Measurements from ENCODE around the gene ZNF674. TPM values are rescaled to one million over a fixed set of nuclear protein-coding genes. Genes with fewer than 3 reads are reported as not detected.

ZNF674 gene
- total and polyA plus RNA-seq, 4 donors, result 1.2 to 11.3 (median 2.9) TPM

- H3K4me3 ChIP-seq, result no peak overlapping the region
- H3K36me3 ChIP-seq (ENCODE audit: control insufficient read depth in 4 of 4, insufficient read depth in 4 of 4, low read length in 4 of 4), result no peaks in the 10 kb centered on the region
- TF ChIP-seq CTCF (IDR thresholded peaks at IDR 0.05; ENCODE audit: control extremely low read depth, extremely low read depth), result no peak
- DNase-seq (no peak), ATAC-seq (ENCODE audit: insufficient read depth, low FRiP score) (no peak)
- H3K9me3 ChIP-seq (ENCODE audit: control insufficient read depth in 4 of 4, insufficient read depth in 3 of 4, low read length in 3 of 4), result peaks cover 0 to 13% (median 0%) of the 10 kb centered on the region in 4 donors
- peaks cover 0 to 4% (median 2%) of the 10 kb centered on the region in 3 donors for H3K27me3 ChIP-seq (ENCODE audit: control insufficient read depth in 3 of 3, insufficient read depth in 3 of 3, low read length in 2 of 3)
- no peak overlapping the region for H3K9ac ChIP-seq (ENCODE audit: insufficient read depth in 1 of 2, low read length in 2 of 2)
- H3K27ac ChIP-seq (ENCODE audit: low read depth in 1 of 2, low read length in 1 of 2), result no peak overlapping the region
- H3K4me1 ChIP-seq (ENCODE audit: control insufficient read depth in 5 of 5, insufficient read depth in 5 of 5, low read length in 5 of 5), result peaks cover 0 to 2% (median 0%) of the 10 kb centered on the region in 5 donors
Measured at GRCh38 chrX:46569621-46570020, 24.4 kb upstream of the ZNF674 start.

GRCh38 chrX:46567388-46567787, 22.2 kb upstream of the ZNF674 start:
- H3K4me3 ChIP-seq, result no peak overlapping the region
- peaks cover 0 to 3% (median 0%) of the 10 kb centered on the region in 3 donors for H3K27me3 ChIP-seq (ENCODE audit: control insufficient read depth in 3 of 3, insufficient read depth in 3 of 3, low read length in 2 of 3)
- H3K36me3 ChIP-seq (ENCODE audit: control insufficient read depth in 4 of 4, insufficient read depth in 4 of 4, low read length in 4 of 4), result no peaks in the 10 kb centered on the region
- H3K4me1 ChIP-seq (ENCODE audit: control insufficient read depth in 5 of 5, insufficient read depth in 5 of 5, low read length in 5 of 5), result peaks cover 0 to 1% (median 0%) of the 10 kb centered on the region in 5 donors
- no peak for TF ChIP-seq CTCF (IDR thresholded peaks at IDR 0.05; ENCODE audit: control extremely low read depth, extremely low read depth)
- H3K27ac ChIP-seq (ENCODE audit: low read depth in 1 of 2, low read length in 1 of 2), result no peak overlapping the region
- H3K9ac ChIP-seq (ENCODE audit: insufficient read depth in 1 of 2, low read length in 2 of 2), result no peak overlapping the region
- peaks cover 0 to 2% (median 0%) of the 10 kb centered on the region in 4 donors for H3K9me3 ChIP-seq (ENCODE audit: control insufficient read depth in 4 of 4, insufficient read depth in 3 of 4, low read length in 3 of 4)
- DNase-seq (no peak), ATAC-seq (ENCODE audit: insufficient read depth, low FRiP score) (no peak)

- peaks cover 0 to 3% (median 0%) of the 10 kb centered on the region in 5 donors for H3K4me1 ChIP-seq (ENCODE audit: control insufficient read depth in 5 of 5, insufficient read depth in 5 of 5, low read length in 5 of 5)
- H3K36me3 ChIP-seq (ENCODE audit: control insufficient read depth in 4 of 4, insufficient read depth in 4 of 4, low read length in 4 of 4), result no peaks in the 10 kb centered on the region
- H3K27ac ChIP-seq (ENCODE audit: low read depth in 1 of 2, low read length in 1 of 2), result no peak overlapping the region
- peaks cover 0 to 2% (median 0%) of the 10 kb centered on the region in 3 donors for H3K27me3 ChIP-seq (ENCODE audit: control insufficient read depth in 3 of 3, insufficient read depth in 3 of 3, low read length in 2 of 3)
- no peaks in the 10 kb centered on the region for H3K9me3 ChIP-seq (ENCODE audit: control insufficient read depth in 4 of 4, insufficient read depth in 3 of 4, low read length in 3 of 4)
- WGBS, 2 donors, result 24 to 59% methylated on average over 6 of the region's 6 CpGs
- H3K9ac ChIP-seq (ENCODE audit: insufficient read depth in 1 of 2, low read length in 2 of 2), result no peak overlapping the region
- DNase-seq (no peak), ATAC-seq (ENCODE audit: insufficient read depth, low FRiP score) (peak; percentile 62)
- TF ChIP-seq CTCF (IDR thresholded peaks at IDR 0.05; ENCODE audit: control extremely low read depth, extremely low read depth), result no peak
- H3K4me3 ChIP-seq, result no peak overlapping the region
Measured at GRCh38 chrX:46561824-46562657, 16.8 kb upstream of the ZNF674 start.

Data from lung (tissue), 12 donors.